NCI-H460 (cell line): ENCODE measurements around the gene BASP1. TPM values are rescaled to one million over a fixed set of nuclear protein-coding genes. Genes with fewer than 3 reads are reported as not detected.
A peak's percentile ranks its signal among the peaks of the same experiment; 100 is the strongest.

Experiments
- DNase-seq: peaks from one replicate; pipeline ENCODE4 v3.0.0-alpha.2; 2016; ENCODE audit warnings: low read depth; ENCODE audit errors: extremely low read depth
- polyA plus RNA-seq: library from polyadenylated mRNA; depleted of rRNA; stranded (reverse); fragments of >200 nt; gene quantifications from 2 replicates; pipeline ENCODE4 v1.2.3, GENCODE V29; 2014; cell fraction: nucleus; rRNA removed
- total RNA-seq: library from RNA; depleted of rRNA; stranded (reverse); fragments of >200 nt; shearing (Covaris generic); gene quantifications from 2 replicates; pipeline ENCODE4 v1.2.3, GENCODE V29; 2014; rRNA removed

Gene BASP1
- total RNA-seq = 162 and 205 TPM in 2 replicates
- polyA plus RNA-seq = 195 and 217 TPM in 2 replicates

GRCh38 chr5:17217493-17218352 is at the start of gene BASP1:
Gene BASP1 (plus strand): TSS chr5:17217631. CDS start chr5:17275217, 57,586 bp downstream.
- DNase-seq = peak; percentile 85

GRCh38 chr5:17169507-17169906 is 47.9 kb upstream of the BASP1 start:
- no peak for DNase-seq

GRCh38 chr5:17172791-17173190 is 44.6 kb upstream of the BASP1 start:
- DNase-seq = no peak

- DNase-seq = no peak
Measured at GRCh38 chr5:17174965-17175364, 42.5 kb upstream of the BASP1 start.

GRCh38 chr5:17177501-17178372 is 39.7 kb upstream of the BASP1 start:
- DNase-seq = no peak

GRCh38 chr5:17178373-17178675 is 39.1 kb upstream of the BASP1 start:
- no peak for DNase-seq

DNA sequence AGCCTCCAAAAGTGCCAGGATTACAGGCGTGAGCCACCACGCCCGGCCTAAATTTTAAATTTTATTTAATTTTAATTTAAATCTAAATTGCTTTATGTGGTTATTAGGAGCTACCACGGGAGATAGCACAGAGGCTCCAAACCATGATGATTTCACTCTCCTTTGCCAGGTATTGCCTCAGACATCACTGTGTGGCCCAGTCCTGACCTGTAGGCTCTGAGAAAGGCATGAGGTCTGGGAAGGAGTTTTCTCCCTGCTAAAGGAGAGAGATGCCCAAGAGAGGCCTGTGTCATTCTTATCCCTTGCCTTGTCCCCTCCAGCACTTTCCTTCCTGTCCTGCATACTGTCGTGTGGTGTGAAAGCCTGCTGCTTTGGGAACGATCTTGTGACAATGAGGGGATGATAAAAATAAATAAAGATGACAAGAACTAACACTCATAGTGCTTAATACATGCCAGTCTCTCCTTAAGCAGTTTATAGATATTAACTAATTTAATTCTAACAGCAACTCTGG is 37.0 kb upstream of the BASP1 start:
- no peak for DNase-seq

GRCh38 chr5:17180864-17181723 is 36.3 kb upstream of the BASP1 start:
- DNase-seq = peak; percentile 65

- no peak for DNase-seq
Measured at GRCh38 chr5:17182494-17182893, 34.9 kb upstream of the BASP1 start.

DNA sequence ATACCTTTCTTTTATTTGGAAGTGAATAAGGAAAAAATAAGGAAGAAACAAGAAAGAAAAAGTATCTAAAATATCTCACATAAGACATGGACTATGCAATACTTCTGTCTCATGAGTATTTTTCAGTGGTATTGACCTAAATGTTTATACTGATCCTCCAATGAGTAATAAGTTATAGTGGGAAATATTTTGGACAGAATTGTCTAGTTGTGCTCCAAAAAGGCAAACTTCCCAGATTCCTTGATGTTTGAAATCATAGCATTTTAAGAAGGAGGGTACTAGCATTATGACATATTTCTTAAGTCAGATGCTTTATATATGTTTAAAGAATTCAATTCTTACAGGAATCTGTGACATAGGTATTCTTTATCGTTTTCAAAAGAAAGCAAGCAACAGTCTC is 34.5 kb upstream of the BASP1 start:
- no peak for DNase-seq

GRCh38 chr5:17183831-17184230 is 33.6 kb upstream of the BASP1 start:
- DNase-seq = no peak

GRCh38 chr5:17184588-17184987 is 32.8 kb upstream of the BASP1 start:
- no peak for DNase-seq

- no peak for DNase-seq
Measured at GRCh38 chr5:17185349-17185748, 32.1 kb upstream of the BASP1 start.

DNA sequence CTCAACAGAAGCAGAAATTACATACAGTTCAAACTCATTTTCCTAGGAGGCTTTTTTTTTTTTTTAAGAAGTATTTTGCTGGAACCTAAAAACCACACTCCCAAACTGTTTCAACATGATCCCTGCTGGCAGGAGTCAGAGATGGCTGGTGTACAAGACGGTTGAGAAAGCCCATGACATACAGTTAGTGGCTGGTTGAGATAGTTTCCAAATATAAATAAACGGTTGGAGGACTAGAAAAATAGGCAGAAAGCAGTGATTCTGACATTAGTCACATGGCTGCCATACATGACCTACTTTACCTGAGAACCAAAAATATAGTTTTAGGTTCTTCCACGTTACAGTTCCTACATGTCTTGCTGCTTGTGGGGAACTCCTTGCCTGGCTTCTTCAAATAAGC is 31.7 kb upstream of the BASP1 start:
- DNase-seq = no peak

GRCh38 chr5:17186256-17186655 is 31.2 kb upstream of the BASP1 start:
- no peak for DNase-seq

GRCh38 chr5:17187011-17187785 is 30.2 kb upstream of the BASP1 start:
- no peak for DNase-seq

DNA sequence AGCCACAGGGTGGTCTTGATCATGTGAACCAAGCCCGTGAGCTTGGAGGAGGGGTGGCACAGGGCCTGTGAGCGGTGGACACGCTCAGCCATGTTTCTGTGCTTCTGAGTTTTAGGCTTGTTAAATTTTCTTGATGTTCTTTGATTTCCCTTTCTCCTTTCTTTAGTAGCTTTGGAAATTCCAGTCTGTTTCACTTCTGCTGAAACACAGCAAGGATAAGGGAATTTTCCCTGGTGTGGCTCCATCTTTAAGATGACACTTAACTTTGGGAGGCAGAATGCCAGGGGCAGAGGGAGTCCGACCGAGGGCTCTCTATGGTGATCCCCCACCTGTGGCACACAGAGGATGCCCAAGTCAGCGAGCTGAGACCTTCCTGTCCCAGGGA is 29.7 kb upstream of the BASP1 start:
- DNase-seq = no peak

DNA sequence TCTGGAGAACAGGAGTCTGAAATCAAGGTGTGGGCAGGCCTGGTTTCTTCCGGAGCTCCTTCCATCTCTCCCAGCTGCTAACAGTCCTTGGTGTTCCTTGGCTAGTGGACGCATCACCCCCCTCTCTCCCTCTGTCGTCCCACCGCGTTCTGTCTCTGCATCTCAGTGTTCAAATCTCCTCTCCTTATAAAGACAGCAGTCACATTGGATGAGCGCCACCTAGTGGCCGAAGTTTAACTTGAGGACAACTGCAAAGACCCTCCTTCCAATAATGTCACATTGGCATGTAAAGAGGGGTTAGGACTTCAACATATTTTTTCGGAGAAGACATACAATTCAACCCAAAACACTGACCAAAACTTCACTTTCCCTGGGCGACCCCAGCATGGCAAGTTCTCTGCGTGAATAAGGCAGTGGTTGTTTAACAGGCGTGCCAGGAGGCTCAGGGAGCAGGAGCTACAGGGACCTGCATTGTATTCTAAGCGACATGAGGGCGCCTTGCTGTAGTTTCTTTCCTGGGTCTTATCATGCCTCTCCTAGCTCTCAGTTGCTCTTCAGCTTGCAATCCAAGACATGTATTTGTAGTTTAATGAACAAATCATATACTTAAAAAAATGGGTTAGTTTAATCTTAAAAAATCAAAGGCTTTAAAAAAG is 27.9 kb upstream of the BASP1 start:
- peak; percentile 74 for DNase-seq

DNA sequence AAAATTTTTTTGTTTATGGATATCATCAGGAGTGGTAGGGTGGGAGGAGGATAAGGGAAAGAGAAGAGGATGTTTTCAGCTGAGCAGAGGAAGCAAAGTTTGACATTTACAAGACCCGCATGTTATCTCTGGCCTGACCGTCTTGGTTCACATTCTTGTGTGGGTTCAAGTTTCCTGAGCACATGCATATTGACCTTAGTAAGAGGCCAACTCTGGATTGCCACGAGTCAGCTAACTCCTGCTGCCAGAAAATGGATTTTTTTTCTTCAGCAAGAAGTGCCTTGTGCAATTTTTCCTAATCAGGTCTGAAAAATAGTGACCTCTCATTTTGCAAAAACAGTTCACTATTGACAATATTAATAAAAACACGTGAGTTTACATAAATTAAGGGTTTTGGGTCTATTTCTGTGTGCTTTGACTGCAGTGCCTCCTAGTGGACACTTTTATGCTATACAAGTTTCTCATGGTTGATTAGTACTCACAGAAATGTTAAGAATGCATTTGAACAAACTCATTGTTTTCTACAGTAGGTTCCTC is 27.1 kb upstream of the BASP1 start:
- peak; percentile 45 for DNase-seq
